ENCODE results near the gene WDPCP.
"Not testable (repeated sequence)": the region's sequence is repeated elsewhere in the genome, so short reads cannot be mapped to it uniquely, and the experiment has no call there.

Gene WDPCP

DNA sequence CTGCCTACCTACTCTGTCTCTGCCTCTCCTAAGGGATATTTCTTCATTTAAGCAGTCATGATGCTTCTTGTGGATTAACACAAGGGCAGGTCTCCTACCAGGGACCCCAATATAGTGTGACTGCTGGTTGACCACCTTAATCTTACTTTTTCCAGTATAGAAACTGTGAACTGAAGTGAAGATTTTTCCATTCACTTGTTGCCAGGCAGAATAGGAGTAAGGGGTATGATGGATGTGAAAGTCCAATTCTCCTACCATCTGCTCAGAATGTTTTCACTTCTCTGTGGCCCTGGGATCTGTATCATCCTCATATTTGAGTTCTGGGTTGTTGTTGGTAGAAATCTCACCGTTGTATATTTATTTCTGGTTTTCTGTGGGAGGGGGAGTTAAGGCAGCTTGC is 247.8 kb downstream of the WDPCP start:
- DNase-seq: no peak
- in situ Hi-C loops (cut with HindIII; ENCODE audit: low pct_ligation_motif_present, low pct_unique_long_range_greater_than_20kb, low sequenced_read_pairs): no loop called here

DNA sequence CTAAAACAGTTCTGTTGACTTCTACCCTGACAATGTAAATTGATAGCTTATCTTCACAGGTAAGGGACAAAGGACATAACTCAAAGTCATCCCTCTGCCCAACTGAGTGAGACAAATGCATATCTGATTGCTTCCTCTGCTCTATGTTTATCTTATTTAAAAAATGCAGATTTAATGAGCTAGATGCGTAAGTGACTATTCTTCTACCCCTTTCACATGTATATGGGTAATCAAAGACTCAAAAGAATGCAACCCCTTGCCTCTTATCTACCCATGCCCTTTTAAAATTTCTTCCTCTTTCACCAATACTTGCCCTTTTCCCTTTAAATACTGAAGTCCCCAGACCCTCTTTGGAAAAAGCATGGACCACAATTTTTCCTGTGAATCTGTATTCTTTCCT is 253.4 kb downstream of the WDPCP start:
- in situ Hi-C loops (cut with HindIII; ENCODE audit: low pct_ligation_motif_present, low pct_unique_long_range_greater_than_20kb, low sequenced_read_pairs): no loop called here
- DNase-seq: no peak

DNA sequence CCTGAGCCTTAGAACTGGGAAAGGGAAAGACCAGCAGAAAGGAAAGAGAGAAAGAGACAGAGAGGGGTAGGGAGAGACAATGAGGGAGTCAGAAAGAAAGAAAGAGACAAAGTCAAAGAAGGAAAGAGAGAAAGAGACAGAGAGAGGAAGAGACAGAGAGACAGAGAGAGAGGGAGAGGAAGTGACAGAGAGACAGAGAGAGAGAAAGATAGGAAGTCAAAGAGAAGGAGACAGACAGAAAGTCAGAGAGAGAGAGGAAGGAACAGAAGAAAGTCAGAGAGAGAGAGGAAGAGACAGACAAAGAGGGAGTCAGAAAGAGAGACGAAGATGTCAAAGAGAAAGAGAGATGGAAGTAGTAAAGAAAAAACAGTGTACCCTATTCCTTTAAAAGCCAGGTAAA is 261.8 kb downstream of the WDPCP start:
- no peak for DNase-seq
- in situ Hi-C loops (cut with HindIII; ENCODE audit: low pct_ligation_motif_present, low pct_unique_long_range_greater_than_20kb, low sequenced_read_pairs): no loop called here

DNA sequence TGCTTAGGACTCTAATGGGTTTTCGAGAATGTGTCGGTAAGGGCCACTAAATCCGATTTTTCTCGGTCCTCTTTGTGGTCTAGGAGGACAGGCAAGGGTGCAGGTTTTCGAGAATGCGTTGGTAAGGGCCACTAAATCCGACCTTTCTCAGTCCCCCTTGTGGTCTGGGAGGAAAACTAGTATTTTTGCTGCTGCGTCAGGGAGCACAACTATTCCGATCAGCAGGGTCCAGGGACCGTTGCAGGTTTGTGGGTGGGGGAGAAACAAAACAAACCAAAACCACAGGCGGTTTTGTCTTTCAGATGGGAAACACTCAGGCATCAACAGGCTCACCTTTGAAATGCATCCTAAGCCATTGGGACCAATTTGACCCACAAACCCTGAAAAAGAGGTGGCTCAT is 264.6 kb downstream of the WDPCP start:
- in situ Hi-C loops (cut with HindIII; ENCODE audit: low pct_ligation_motif_present, low pct_unique_long_range_greater_than_20kb, low sequenced_read_pairs); DNase-seq: not testable (repeated sequence)

DNA sequence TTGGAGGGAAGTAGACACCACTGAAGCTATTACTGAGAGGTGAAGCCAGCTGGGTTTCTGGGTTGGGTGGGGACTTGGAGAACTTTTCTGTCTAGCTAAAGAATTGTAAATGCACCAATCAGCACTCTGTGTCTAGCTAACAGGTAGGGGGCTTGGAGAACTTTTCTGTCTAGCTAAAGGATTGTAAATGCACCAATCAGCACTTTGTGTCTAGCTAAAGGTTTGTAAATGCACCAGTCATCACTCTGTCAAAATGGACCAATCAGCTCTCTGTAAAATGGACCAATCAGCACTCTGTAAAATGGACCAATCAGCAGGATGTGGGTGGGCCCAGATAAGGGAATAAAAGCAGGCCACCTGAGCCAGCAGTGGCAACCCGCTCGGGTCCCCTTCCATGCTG is 266.3 kb downstream of the WDPCP start:
- DNase-seq; in situ Hi-C loops (cut with HindIII; ENCODE audit: low pct_ligation_motif_present, low pct_unique_long_range_greater_than_20kb, low sequenced_read_pairs): not testable (repeated sequence)

DNA sequence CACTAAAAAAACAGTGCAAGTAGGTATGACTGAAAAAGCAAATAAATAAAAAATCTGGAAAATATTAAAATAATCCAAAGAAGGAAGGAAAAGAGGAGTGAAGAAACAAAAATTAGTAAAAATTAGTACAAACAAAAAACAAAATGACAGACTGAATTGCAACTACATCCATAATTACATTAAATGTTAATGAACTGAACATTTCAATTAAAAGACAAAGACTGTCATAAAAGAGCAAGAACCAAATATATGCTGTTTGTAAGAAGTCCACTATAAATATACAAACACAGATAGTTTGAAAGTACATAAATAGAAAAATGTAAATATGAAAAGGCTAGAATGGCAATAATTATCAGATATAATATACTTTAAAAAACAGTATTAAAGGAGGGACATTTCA is 267.6 kb downstream of the WDPCP start:
- in situ Hi-C loops (cut with HindIII; ENCODE audit: low pct_ligation_motif_present, low pct_unique_long_range_greater_than_20kb, low sequenced_read_pairs): no loop called here
- DNase-seq: no peak

DNA sequence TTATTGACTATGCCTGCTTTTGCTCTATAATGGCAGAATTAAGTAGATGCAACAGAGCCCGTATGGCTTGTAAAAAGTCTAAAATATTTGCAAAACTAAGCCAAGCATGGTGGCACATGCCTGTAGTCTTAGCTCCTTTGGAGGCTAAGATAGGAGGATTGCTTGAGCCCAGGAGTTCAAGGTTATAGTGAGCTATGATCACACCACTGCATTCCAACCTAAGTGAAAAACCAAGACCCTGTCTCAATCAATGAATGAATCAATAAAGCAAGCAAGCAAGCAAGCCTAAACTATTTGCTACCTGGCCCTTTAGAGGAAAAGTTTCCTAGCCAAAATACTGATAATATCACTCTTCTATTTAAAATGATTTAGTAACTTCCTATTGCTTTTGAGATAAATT is 277.7 kb downstream of the WDPCP start:
- in situ Hi-C loops (cut with HindIII; ENCODE audit: low pct_ligation_motif_present, low pct_unique_long_range_greater_than_20kb, low sequenced_read_pairs): no loop called here

DNA sequence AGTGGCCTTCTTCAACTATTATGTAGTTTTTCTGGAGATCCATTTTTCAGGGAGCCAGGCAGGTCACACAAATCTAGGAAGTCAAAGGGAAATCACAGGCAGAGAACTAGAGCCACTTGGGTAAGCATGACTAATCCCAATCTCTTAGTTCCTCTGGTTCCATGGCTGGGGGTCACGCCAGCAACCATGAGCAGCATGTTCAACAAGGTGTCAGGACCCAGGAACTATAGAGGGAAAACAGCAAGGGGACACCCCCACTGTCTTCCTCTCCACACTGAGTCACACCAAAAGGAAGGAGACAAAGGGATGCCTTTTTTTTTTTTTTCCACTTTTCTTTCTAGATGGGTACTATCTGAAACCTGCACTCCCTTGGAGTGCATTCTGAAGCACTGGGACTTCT is 286.8 kb downstream of the WDPCP start:
- in situ Hi-C loops (cut with HindIII; ENCODE audit: low pct_ligation_motif_present, low pct_unique_long_range_greater_than_20kb, low sequenced_read_pairs): no loop called here
- DNase-seq: peak; percentile 13

More for the DNA sequence above, 277.7 kb downstream of the WDPCP start:
- no peak for DNase-seq

DNA sequence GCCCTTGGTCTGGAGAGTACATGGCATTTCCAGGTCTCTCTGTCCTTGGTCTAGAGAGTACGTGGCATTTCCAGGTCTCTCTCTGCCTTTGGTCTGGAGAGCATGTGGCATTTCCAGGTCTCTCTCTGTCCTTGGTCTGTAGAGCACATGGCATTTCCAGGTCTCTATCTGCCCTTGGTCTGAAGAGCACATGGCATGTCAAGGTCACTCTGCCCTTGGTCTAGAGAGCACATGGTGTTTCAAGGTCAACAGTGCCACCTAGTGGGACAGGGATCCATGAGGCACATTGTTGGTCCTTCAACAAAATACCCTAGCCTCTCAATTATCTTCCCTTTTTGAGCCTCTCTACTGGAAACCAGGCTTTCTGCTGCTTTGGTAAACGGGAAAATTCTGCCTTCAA is 287.4 kb downstream of the WDPCP start:
- in situ Hi-C loops (cut with HindIII; ENCODE audit: low pct_ligation_motif_present, low pct_unique_long_range_greater_than_20kb, low sequenced_read_pairs): no loop called here
- DNase-seq: no peak

DNA sequence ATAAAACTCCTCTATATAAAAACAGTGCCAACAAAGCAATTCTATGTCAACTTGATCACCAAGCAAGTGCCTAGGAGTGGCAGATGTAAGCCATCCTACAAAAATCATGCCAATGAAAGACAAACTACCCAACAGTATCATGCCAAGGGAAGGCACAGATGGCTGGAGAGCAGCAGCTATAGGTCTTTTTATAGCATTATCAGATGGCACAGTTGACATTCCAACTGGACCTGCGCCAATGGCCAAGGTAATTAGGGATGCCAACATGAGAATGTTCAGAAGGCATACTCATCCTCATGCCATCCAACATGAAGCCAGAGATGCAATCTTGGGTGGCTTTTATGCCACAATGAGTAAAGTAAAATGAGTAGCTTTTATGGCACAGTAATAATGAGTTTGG is 300.3 kb downstream of the WDPCP start:
- no peak for DNase-seq

DNA sequence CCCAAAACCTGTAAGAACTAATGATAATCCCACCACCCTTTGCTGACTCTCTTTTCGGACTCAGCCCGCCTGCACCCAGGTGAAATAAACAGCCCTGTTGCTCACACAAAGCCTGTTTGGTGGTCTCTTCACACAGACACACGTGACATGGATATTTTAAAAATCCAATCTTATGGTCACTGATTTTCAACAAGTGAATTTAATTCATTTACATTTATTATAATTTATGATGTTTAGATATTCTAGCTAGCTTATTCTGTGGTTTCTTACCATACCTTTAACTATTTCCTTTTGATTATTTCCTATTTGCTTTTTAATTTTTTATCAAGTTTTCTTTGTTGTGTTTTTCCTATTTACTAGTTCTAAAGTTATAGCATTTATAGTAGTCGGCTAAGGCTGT is 301.8 kb downstream of the WDPCP start:
- in situ Hi-C loops (cut with HindIII; ENCODE audit: low pct_ligation_motif_present, low pct_unique_long_range_greater_than_20kb, low sequenced_read_pairs); DNase-seq: not testable (repeated sequence)

More for the DNA sequence above, 300.3 kb downstream of the WDPCP start:
- in situ Hi-C loops (cut with HindIII; ENCODE audit: low pct_ligation_motif_present, low pct_unique_long_range_greater_than_20kb, low sequenced_read_pairs): no loop called here

DNA sequence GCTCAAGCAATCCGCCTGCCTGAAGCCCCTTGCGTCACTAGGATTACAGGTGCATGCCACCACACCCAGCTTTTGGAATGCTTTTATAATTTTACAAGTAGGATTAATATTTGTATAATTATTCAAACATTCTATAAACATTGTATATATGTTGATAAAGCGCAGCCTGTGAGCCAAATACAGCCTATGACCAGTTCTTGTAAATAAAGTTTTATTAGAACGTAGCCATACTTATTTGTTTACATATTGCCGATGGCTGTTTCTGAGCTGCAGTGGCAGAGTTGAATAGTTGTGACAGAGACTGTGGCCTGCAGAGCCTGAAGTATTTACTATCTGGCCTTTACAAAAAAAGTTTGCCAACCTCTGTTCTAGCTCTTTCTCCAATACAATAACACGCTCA is 305.0 kb downstream of the WDPCP start:
- in situ Hi-C loops (cut with HindIII; ENCODE audit: low pct_ligation_motif_present, low pct_unique_long_range_greater_than_20kb, low sequenced_read_pairs): no loop called here
- no peak for DNase-seq

DNA sequence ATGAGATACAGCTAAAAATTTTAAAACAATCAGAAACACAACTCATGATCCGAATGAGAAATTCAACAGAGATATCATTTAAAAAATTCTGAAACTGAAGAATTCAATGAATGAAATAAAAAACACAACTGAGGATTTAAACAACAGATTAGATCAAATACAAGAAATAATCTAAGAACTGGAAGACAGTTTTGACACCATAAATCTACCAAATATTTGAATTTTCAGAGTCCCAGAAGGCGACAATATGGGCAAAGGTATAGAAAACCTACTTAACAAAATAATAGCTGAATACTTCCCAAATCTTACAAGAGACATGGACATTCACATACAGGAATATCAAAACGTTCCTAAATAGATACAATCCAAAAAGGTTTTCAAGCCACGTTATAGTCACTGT is 315.7 kb downstream of the WDPCP start:
- no peak for DNase-seq
- in situ Hi-C loops (cut with HindIII; ENCODE audit: low pct_ligation_motif_present, low pct_unique_long_range_greater_than_20kb, low sequenced_read_pairs): no loop called here

DNA sequence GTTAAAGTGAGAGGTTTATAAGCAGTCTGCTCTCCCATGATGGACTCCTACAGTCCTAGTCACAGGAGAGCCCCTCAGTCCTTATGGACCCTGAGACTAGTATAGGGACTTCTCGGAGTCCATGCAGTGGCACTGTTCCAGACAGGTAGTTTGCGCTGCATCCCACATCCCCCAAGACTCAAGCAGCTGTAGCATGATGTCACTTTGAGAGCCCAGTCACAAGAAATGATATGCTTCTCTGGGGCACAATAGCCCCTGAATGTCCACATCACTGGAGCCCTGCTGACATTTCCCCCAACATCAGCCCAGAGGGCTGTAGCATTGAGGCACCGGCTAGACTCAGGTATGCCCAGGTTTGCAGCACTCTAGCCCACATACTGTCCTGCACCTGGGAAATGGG is 317.6 kb downstream of the WDPCP start:
- DNase-seq: no peak
- in situ Hi-C loops (cut with HindIII; ENCODE audit: low pct_ligation_motif_present, low pct_unique_long_range_greater_than_20kb, low sequenced_read_pairs): no loop called here

DNA sequence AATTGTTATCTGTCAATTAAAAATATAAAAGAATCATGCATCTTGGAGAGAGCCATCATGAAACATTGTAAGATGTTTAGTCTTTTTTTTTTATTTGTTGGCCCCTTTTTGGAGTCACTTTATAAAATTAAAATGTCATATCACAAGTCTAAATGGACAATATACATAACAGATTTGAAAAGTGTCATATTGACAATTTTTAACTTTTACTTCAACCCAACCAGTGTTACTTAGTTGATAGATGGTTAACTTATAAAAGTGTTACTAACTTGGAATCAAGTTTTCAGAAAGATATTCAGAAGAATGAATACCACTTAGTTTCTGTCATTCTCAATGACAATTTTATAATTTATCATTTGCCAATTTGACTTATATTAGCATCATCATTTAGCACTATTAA is 319.3 kb downstream of the WDPCP start:
- in situ Hi-C loops (cut with HindIII; ENCODE audit: low pct_ligation_motif_present, low pct_unique_long_range_greater_than_20kb, low sequenced_read_pairs): no loop called here
- DNase-seq: no peak

DNA sequence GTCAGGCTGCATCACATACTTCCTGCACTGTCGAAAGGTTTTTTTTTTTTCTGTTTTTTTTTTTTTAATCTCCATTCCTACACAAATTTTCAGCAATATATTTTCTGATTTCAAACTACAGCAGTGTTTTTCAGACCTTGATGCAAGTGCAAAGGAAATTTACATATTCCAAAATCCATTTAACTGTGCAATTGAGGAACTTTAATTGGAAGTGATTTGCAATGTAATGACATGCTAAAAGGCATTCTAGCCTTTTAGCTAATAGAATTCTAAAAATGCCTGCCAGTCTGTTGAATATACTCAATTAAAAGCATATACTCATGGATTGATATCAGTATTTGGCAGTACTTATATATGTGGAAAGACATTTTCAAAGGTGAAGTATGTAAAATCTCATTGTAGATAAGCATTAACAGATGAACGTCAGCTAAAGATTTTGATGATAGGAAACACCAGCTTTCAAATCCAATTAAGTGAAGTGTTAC is 327.1 kb downstream of the WDPCP start:
- in situ Hi-C loops (cut with HindIII; ENCODE audit: low pct_ligation_motif_present, low pct_unique_long_range_greater_than_20kb, low sequenced_read_pairs): no loop called here
- DNase-seq: no peak

DNA sequence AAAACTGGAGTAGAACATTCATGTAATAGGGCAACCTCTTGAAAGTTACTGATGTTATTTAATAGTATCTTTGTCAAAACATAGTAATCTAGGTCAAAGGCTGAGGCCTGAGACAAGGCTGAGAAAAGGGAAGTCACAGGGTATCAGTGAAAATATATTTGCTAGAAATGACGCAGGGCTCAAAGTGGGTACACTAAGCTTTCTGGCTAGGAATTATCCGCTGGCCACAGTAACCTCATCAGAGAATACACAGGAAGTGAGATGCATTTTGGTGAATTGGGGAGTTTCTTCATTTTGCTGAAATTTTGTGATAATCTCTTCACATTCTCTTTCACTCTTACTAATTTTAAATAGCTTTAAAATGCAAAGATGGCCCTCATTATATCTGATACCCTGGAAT is 330.8 kb downstream of the WDPCP start:
- in situ Hi-C loops (cut with HindIII; ENCODE audit: low pct_ligation_motif_present, low pct_unique_long_range_greater_than_20kb, low sequenced_read_pairs): no loop called here
- no peak for DNase-seq

DNA sequence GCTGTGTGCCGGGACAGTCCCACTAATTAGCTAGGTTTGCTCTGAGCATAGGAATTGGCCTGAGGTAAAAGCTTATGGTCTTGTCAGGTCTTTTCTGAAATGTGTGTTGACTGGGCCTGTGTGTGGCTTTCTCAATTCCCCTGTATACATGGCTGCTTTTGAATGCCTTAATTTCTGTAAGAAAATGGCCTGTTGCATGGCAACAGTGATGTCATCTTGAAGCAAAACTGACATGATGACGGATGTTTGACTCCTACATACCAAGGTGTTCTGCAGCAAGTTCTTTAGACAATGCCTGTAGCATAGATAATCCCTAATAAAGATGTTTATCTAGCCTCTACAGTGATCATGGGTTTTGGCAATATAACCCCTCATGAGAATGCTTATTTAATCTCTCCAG is 339.1 kb downstream of the WDPCP start:
- DNase-seq: no peak
- in situ Hi-C loops (cut with HindIII; ENCODE audit: low pct_ligation_motif_present, low pct_unique_long_range_greater_than_20kb, low sequenced_read_pairs): no loop called here

DNA sequence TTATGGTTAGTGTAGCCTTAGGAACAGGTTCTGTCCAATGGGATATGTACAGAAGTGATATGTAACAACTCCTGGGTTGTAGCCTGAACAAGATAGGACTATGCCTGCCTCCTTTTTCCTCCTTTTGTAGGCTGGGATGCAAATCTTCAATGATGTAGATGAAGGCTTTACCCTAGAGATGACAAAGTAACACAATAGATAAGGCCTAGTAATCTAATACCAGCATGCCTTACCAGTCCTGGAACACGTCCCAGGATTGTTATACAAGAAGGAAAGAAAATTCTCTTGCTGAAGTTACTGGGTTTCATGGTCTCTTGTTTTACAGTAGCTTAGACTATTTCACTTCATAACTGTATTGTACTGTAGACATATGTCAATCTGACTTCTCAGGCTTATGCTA is 345.5 kb downstream of the WDPCP start:
- in situ Hi-C loops (cut with HindIII; ENCODE audit: low pct_ligation_motif_present, low pct_unique_long_range_greater_than_20kb, low sequenced_read_pairs): no loop called here
- DNase-seq: no peak

DNA sequence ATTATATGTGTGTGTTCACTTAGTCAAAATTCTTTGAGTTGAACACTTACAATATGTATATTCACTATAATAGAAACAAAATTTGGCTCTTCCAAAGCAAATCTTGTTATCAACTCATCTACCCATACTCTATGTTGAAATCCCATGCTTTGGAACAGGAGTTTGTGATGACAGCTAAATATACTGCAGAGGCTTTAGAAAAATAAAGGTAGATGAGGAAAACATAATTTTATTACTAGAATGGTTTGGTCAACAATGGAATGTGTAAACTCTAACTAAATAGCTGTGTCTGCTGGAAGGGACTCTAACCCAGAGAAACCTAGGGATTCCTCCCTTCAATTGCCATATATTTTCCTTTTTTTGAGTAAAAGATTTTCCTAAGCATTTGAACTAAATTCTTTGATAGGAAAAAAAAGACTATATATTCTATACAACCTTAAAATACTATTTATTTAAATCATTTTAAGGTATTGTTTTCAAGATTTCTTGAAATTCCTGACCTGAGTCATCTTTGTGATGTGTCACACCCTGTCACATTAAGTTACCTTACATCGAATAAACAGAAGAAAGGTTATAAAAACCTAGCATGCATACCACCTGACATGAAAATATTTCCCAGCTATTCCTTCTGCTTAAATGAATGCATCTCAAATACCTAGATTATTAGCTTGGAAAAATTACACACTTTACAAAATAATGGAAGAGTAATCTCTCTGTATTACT is 362.2 kb downstream of the WDPCP start:
- no peak for DNase-seq
- in situ Hi-C loops (cut with HindIII; ENCODE audit: low pct_ligation_motif_present, low pct_unique_long_range_greater_than_20kb, low sequenced_read_pairs): no loop called here

Measured in ACHN (cell line).